ENCODE results near the gene IFT122.

GRCh38 chr3:129504471-129505100, 64.6 kb downstream of the IFT122 start:
- no peak for TF ChIP-seq ZNF274 (IDR thresholded peaks at IDR 0.05; ENCODE audit: low read depth, low read length)
- no peak for TF ChIP-seq YY1 (IDR thresholded peaks at IDR 0.05; ENCODE audit: insufficient read depth, insufficient read length)

Measured in NT2/D1 (cell line).